ENCODE data around the gene CLCF1.

GRCh38 chr11:67369801-67370284 lies 3.6 kb downstream of the CLCF1 start:
- TF ChIP-seq CTCF (conservative IDR thresholded peaks at IDR 0.05; ENCODE audit: low read length) (no peak), EZH2phosphoT487 (IDR thresholded peaks at IDR 0.05; ENCODE audit: borderline replicate concordance) (no peak)
